CD14-positive monocyte (primary cell): Measurements from ENCODE around the gene SOX9. TPM values are rescaled to one million over a fixed set of nuclear protein-coding genes. Genes with fewer than 3 reads are reported as not detected.

Source experiments
- DNase-seq, 3 donors: peaks; one replicate each; pipeline ENCODE4 v3.0.0-alpha.2; 2011 to 2022
- H2AFZ ChIP-seq: 2 replicates; pipeline ENCODE4 v1.6.0; 2012; ENCODE audit warnings: mild to moderate bottlenecking, low read depth, low read length, inconsistent platforms; ENCODE audit not compliant: insufficient read depth, poor library complexity, severe bottlenecking
- H3K27ac ChIP-seq, 2 donors: 1 replicate in 1 of 2; 2 replicates in 1 of 2; pipeline ENCODE4 v1.5.1; 2012 to 2013; ENCODE audit warnings: low read length in 2 of 2, control low read depth in 1 of 2, inconsistent platforms in 1 of 2, low read depth in 1 of 2, mild to moderate bottlenecking in 1 of 2
- H3K27me3 ChIP-seq, 2 donors: one replicate each; pipeline versions ENCODE4 v1.6.0 to v1.6.1; 2011 to 2013; ENCODE audit warnings: low read length in 2 of 2; ENCODE audit not compliant: control insufficient read depth in 2 of 2, insufficient read depth in 2 of 2
- H3K36me3 ChIP-seq, 2 donors: replicated peaks in 1 of 2; 1 replicate in 1 of 2; 2 replicates in 1 of 2; pipeline versions ENCODE4 v1.5.1 to v1.6.1; 2012 to 2013; ENCODE audit warnings: low read length in 2 of 2, control low read depth in 1 of 2, inconsistent platforms in 1 of 2, mild to moderate bottlenecking in 1 of 2; ENCODE audit not compliant: insufficient read depth in 2 of 2, control insufficient read depth in 1 of 2
- H3K4me1 ChIP-seq, 2 donors: 1 replicate in 1 of 2; 2 replicates in 1 of 2; pipeline versions ENCODE4 v1.5.1 to v1.6.1; 2012 to 2013; ENCODE audit warnings: low read length in 2 of 2, control low read depth in 1 of 2, inconsistent platforms in 1 of 2, mild to moderate bottlenecking in 1 of 2, moderate library complexity in 1 of 2; ENCODE audit not compliant: insufficient read depth in 2 of 2, control insufficient read depth in 1 of 2
- H3K4me2 ChIP-seq: replicated peaks from 2 replicates; pipeline ENCODE3; 2012; ENCODE audit warnings: low read length, moderate library complexity, mild to moderate bottlenecking; ENCODE audit not compliant: poor library complexity, severe bottlenecking; ENCODE audit errors: extremely low read depth
- H3K4me3 ChIP-seq, 3 experiments: fragments of 200-600 bp in 1 of 3; sonication (generic) in 1 of 3; replicated peaks in 1 of 3; 1 replicate in 2 of 3; 2 replicates in 1 of 3; pipeline ENCODE4 v1.5.1; 2011 to 2013; ENCODE audit warnings: low read length in 3 of 3, mild to moderate bottlenecking in 3 of 3, control low read depth in 2 of 3, low read depth in 2 of 3, inconsistent platforms in 1 of 3, moderate library complexity in 1 of 3
- H3K79me2 ChIP-seq: 2 replicates; pipeline ENCODE4 v1.6.0; 2012; ENCODE audit warnings: mild to moderate bottlenecking, control low read depth, inconsistent platforms, low read length, moderate library complexity; ENCODE audit not compliant: insufficient read depth
- H3K9ac ChIP-seq: 2 replicates; pipeline ENCODE4 v1.6.0; 2017; ENCODE audit warnings: low read length, mild to moderate bottlenecking; ENCODE audit not compliant: insufficient read depth, poor library complexity, severe bottlenecking
- H3K9me3 ChIP-seq, 2 donors: replicated peaks in 1 of 2; 1 replicate in 1 of 2; 2 replicates in 1 of 2; pipeline versions ENCODE4 v1.5.1 to v1.6.1; 2012 to 2013; ENCODE audit warnings: low read length in 2 of 2, control low read depth in 1 of 2; ENCODE audit not compliant: control insufficient read depth in 1 of 2, insufficient read depth in 1 of 2
- H4K20me1 ChIP-seq: 2 replicates; pipeline ENCODE4 v1.6.0; 2012; ENCODE audit warnings: mild to moderate bottlenecking, low read length, control low read depth, moderate library complexity; ENCODE audit not compliant: insufficient read depth
- H3K27ac Mint-ChIP-seq, 7 donors: one replicate each; pipeline ENCODE4 v1.8.0; 2020; ENCODE audit warnings: mild to moderate bottlenecking in 7 of 7, mixed read lengths in 7 of 7, moderate library complexity in 6 of 7, inconsistent platforms in 2 of 7
- H3K27me3 Mint-ChIP-seq, 3 donors: one replicate each; pipeline ENCODE4 v1.8.0; 2021 to 2022; ENCODE audit warnings: low read depth in 3 of 3, mild to moderate bottlenecking in 3 of 3, mixed read lengths in 3 of 3, moderate library complexity in 3 of 3, inconsistent platforms in 1 of 3
- H3K36me3 Mint-ChIP-seq, 2 donors: one replicate each; pipeline ENCODE4 v1.8.0; 2020; ENCODE audit warnings: mixed read lengths in 2 of 2, inconsistent platforms in 1 of 2, mild to moderate bottlenecking in 1 of 2
- H3K4me1 Mint-ChIP-seq: one replicate; pipeline ENCODE4 v1.8.0; 2020; ENCODE audit warnings: mild to moderate bottlenecking, mixed read lengths
- H3K4me3 Mint-ChIP-seq, 2 donors: one replicate each; pipeline ENCODE4 v1.8.0; 2020; ENCODE audit warnings: mild to moderate bottlenecking in 2 of 2, mixed read lengths in 2 of 2, moderate library complexity in 1 of 2
- H3K9me3 Mint-ChIP-seq, 7 donors: one replicate each; pipeline ENCODE4 v1.8.0; 2020 to 2022; ENCODE audit warnings: mixed read lengths in 7 of 7, mild to moderate bottlenecking in 6 of 7, moderate library complexity in 6 of 7, inconsistent platforms in 2 of 7
- CTCF ChIP-seq: fragments of 200-600 bp; IDR thresholded peaks from one replicate; pipeline ENCODE4 v1.8.0; 2022; ENCODE audit warnings: antibody characterized with exemption, mild to moderate bottlenecking
- WGBS: methylation state at CpG from one replicate; pipeline ENCODE4 v1.1.5; 2013; ENCODE audit warnings: missing lambda C conversion rate; ENCODE audit not compliant: insufficient coverage; 5-methylcytosine and 5-hydroxymethylcytosine counted together
- intact Hi-C, 2 donors: fragments of 100-400 bp; cut with micrococcal nuclease; formaldehyde crosslinking; loops; one replicate each; pipeline versions ENCODE4 v1.15.0 to v1.15.1; 2023
- polyA plus RNA-seq, 3 donors: library from polyadenylated mRNA; depleted of rRNA in 1 of 3; unstranded in 2 of 3; stranded (reverse) in 1 of 3; fragments of 300-500 nt in 2 of 3; fragments of >200 nt in 1 of 3; fragmentation: Illumina TruSeq in 2 of 3; gene quantifications; 1 replicate in 2 of 3; 2 replicates in 1 of 3; pipeline ENCODE4 v1.2.3, GENCODE V29; 2012 to 2021

SOX9 gene
- polyA plus RNA-seq, 3 donors = not detected

- H3K27ac Mint-ChIP-seq = no peak overlapping the region
- no peaks in the 10 kb centered on the region for H3K4me1 Mint-ChIP-seq
- H3K36me3 Mint-ChIP-seq = no peaks in the 10 kb centered on the region
Measured at GRCh38 chr17:72087876-72088275, 32.9 kb upstream of the SOX9 start.

GRCh38 chr17:72089453-72089987 lies 31.3 kb upstream of the SOX9 start:
- H3K4me1 Mint-ChIP-seq = no peaks in the 10 kb centered on the region
- intact Hi-C loops = no loop called here

More at GRCh38 chr17:72087876-72088275, 32.9 kb upstream of the SOX9 start:
- Mint-ChIP-seq H3K4me3 (no peak overlapping the region), H3K27me3 (no peaks in the 10 kb centered on the region), H3K9me3 (peaks cover 0 to 1% (median 0%) of the 10 kb centered on the region in 7 donors)
- Histone ChIP-seq H3K4me2 (no peak overlapping the region), H3K79me2 (no peaks in the 10 kb centered on the region), H3K4me3 (no peak overlapping the region), H3K9me3 (no peaks in the 10 kb centered on the region), H3K36me3 (no peaks in the 10 kb centered on the region), H3K9ac (no peak overlapping the region), H3K4me1 (no peaks in the 10 kb centered on the region), H4K20me1 (no peaks in the 10 kb centered on the region), H3K27ac (no peak overlapping the region), H2AFZ (no peak overlapping the region), H3K27me3 (no peaks in the 10 kb centered on the region)
- TF ChIP-seq CTCF = no peak
- no CpG with 5 or more reads among the region's 1 CpG for WGBS
- DNase-seq = no peak
- intact Hi-C loops = no loop called here

More at GRCh38 chr17:72089453-72089987, 31.3 kb upstream of the SOX9 start:
- Histone ChIP-seq H4K20me1 (no peaks in the 10 kb centered on the region), H3K4me3 (no peak overlapping the region), H3K4me1 (no peaks in the 10 kb centered on the region), H3K36me3 (no peaks in the 10 kb centered on the region), H3K79me2 (no peaks in the 10 kb centered on the region), H3K27me3 (no peaks in the 10 kb centered on the region), H3K4me2 (no peak overlapping the region), H3K27ac (no peak overlapping the region), H3K9me3 (no peaks in the 10 kb centered on the region), H3K9ac (no peak overlapping the region), H2AFZ (no peak overlapping the region)
- Mint-ChIP-seq H3K27me3 (no peaks in the 10 kb centered on the region), H3K9me3 (peaks cover 0 to 3% (median 0%) of the 10 kb centered on the region in 7 donors), H3K36me3 (no peaks in the 10 kb centered on the region), H3K27ac (no peak overlapping the region), H3K4me3 (no peak overlapping the region)
- no peak for TF ChIP-seq CTCF
- DNase-seq = no peak
- 100% methylated on average over 1 of the region's 7 CpGs for WGBS
